ENCODE data around the gene OIP5.

DNA sequence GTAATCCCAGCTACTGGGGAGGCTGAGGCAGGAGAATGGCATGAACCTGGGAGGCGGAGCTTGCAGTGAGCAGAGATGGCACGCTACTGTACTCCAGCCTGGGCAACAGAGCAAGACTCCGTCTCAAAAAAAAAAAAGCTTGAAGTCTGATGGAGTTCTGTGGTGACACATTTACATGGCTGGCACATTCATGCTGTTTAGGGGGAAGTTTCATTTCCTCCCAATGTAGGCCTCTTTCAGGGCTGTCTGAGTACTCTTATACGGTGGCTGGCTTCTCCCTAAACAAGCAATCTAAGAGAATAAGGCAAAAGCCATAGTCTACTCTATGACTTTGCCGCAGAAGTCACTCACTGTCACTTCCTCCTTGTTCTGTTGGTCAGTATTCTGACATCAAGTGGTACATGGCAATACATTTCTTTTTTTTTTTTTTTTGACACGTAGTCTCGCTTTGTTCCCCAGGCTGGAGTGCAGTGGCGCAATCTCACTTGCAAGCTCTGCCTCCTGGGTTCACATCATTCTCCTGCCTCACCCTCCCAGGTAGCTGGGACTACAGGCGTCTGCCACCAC is 41.2 kb downstream of the OIP5 start:
- TF ChIP-seq ZFP30 (CRISPR knock-in tag; IDR thresholded peaks at IDR 0.05) (no peak), ZFP3 (CRISPR knock-in tag; IDR thresholded peaks at IDR 0.05) (no peak), GLIS3 (CRISPR knock-in tag; IDR thresholded peaks at IDR 0.05) (no peak), PPARA (CRISPR knock-in tag; IDR thresholded peaks at IDR 0.05; ENCODE audit: borderline replicate concordance) (no peak), ARNTL (CRISPR knock-in tag; IDR thresholded peaks at IDR 0.05; ENCODE audit: borderline replicate concordance, low read depth) (no peak), TOX (CRISPR knock-in tag; IDR thresholded peaks at IDR 0.05; ENCODE audit: borderline replicate concordance) (no peak), OSR1 (CRISPR knock-in tag; IDR thresholded peaks at IDR 0.05) (no peak), TCF4 (CRISPR knock-in tag; IDR thresholded peaks at IDR 0.05; ENCODE audit: borderline replicate concordance) (no peak), ISL1 (CRISPR knock-in tag; IDR thresholded peaks at IDR 0.05) (no peak), RARB (CRISPR knock-in tag; IDR thresholded peaks at IDR 0.05) (no peak), ZNF8 (CRISPR knock-in tag; IDR thresholded peaks at IDR 0.05) (no peak)
- TF ChIP-seq, protein P1, sequence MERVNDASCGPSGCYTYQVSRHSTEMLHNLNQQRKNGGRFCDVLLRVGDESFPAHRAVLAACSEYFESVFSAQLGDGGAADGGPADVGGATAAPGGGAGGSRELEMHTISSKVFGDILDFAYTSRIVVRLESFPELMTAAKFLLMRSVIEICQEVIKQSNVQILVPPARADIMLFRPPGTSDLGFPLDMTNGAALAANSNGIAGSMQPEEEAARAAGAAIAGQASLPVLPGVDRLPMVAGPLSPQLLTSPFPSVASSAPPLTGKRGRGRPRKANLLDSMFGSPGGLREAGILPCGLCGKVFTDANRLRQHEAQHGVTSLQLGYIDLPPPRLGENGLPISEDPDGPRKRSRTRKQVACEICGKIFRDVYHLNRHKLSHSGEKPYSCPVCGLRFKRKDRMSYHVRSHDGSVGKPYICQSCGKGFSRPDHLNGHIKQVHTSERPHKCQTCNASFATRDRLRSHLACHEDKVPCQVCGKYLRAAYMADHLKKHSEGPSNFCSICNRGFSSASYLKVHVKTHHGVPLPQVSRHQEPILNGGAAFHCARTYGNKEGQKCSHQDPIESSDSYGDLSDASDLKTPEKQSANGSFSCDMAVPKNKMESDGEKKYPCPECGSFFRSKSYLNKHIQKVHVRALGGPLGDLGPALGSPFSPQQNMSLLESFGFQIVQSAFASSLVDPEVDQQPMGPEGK (CRISPR knock-in tag; IDR thresholded peaks at IDR 0.05; ENCODE audit: borderline replicate concordance), result no peak
- TF ChIP-seq, protein P2, sequence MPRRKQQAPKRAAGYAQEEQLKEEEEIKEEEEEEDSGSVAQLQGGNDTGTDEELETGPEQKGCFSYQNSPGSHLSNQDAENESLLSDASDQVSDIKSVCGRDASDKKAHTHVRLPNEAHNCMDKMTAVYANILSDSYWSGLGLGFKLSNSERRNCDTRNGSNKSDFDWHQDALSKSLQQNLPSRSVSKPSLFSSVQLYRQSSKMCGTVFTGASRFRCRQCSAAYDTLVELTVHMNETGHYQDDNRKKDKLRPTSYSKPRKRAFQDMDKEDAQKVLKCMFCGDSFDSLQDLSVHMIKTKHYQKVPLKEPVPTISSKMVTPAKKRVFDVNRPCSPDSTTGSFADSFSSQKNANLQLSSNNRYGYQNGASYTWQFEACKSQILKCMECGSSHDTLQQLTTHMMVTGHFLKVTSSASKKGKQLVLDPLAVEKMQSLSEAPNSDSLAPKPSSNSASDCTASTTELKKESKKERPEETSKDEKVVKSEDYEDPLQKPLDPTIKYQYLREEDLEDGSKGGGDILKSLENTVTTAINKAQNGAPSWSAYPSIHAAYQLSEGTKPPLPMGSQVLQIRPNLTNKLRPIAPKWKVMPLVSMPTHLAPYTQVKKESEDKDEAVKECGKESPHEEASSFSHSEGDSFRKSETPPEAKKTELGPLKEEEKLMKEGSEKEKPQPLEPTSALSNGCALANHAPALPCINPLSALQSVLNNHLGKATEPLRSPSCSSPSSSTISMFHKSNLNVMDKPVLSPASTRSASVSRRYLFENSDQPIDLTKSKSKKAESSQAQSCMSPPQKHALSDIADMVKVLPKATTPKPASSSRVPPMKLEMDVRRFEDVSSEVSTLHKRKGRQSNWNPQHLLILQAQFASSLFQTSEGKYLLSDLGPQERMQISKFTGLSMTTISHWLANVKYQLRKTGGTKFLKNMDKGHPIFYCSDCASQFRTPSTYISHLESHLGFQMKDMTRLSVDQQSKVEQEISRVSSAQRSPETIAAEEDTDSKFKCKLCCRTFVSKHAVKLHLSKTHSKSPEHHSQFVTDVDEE (CRISPR knock-in tag; IDR thresholded peaks at IDR 0.05), result no peak
- TF ChIP-seq, protein P3, sequence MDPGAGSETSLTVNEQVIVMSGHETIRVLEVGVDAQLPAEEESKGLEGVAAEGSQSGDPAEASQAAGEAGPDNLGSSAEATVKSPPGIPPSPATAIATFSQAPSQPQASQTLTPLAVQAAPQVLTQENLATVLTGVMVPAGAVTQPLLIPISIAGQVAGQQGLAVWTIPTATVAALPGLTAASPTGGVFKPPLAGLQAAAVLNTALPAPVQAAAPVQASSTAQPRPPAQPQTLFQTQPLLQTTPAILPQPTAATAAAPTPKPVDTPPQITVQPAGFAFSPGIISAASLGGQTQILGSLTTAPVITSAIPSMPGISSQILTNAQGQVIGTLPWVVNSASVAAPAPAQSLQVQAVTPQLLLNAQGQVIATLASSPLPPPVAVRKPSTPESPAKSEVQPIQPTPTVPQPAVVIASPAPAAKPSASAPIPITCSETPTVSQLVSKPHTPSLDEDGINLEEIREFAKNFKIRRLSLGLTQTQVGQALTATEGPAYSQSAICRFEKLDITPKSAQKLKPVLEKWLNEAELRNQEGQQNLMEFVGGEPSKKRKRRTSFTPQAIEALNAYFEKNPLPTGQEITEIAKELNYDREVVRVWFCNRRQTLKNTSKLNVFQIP (CRISPR knock-in tag; IDR thresholded peaks at IDR 0.05; ENCODE audit: borderline replicate concordance, low read depth), result no peak

Measured in SK-N-SH treated with all-trans-retinoic acid at 6 μM for 48 hours (cell line).